ENCODE measurements around the gene NTM.

- TF ChIP-seq, protein P1, sequence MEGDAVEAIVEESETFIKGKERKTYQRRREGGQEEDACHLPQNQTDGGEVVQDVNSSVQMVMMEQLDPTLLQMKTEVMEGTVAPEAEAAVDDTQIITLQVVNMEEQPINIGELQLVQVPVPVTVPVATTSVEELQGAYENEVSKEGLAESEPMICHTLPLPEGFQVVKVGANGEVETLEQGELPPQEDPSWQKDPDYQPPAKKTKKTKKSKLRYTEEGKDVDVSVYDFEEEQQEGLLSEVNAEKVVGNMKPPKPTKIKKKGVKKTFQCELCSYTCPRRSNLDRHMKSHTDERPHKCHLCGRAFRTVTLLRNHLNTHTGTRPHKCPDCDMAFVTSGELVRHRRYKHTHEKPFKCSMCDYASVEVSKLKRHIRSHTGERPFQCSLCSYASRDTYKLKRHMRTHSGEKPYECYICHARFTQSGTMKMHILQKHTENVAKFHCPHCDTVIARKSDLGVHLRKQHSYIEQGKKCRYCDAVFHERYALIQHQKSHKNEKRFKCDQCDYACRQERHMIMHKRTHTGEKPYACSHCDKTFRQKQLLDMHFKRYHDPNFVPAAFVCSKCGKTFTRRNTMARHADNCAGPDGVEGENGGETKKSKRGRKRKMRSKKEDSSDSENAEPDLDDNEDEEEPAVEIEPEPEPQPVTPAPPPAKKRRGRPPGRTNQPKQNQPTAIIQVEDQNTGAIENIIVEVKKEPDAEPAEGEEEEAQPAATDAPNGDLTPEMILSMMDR (IDR thresholded peaks at IDR 0.05), result no peak
- TF ChIP-seq POLR2A (IDR thresholded peaks at IDR 0.05), result no peak
- TF ChIP-seq POLR2AphosphoS5 (IDR thresholded peaks at IDR 0.05), result no peak
- no peak for TF ChIP-seq EP300 (IDR thresholded peaks at IDR 0.05)
Measured at GRCh38 chr11:131481971-131482370, 111.6 kb downstream of the NTM start.
